HepG2 (cell line): ENCODE measurements around the gene LIFR. TPM values are rescaled to one million over a fixed set of nuclear protein-coding genes. Genes with fewer than 3 reads are reported as not detected.

Experiments used
- ATAC-seq: fragments of 200-7000 bp; cut with Tn5 transposase; 3 replicates; pipeline ENCODE4 v1.9.1; 2020; ENCODE audit warnings: mild to moderate bottlenecking, moderate library complexity
- BruUV-seq: library from RNA; stranded (reverse); fragments of 400-500 nt; replicated peaks from 2 replicates; lab custom pipeline; 2021; lab: Mats Ljungman, UMichigan
- CTCF ChIA-PET: fragments of 300-600 bp; formaldehyde crosslinking; extraction: SDS; loops from one replicate; lab custom pipeline; 2021; ENCODE audit warnings: low total read pairs, inconsistent platforms, low intra/inter-chr PET ratio; lab: Yijun Ruan, JAX
- POLR2A ChIA-PET: fragments of 350-600 bp; sonication (Branson Sonifier 250); formaldehyde crosslinking; loops from one replicate; lab custom pipeline; 2020; ENCODE audit warnings: antibody characterized with exemption, inconsistent platforms; lab: Yijun Ruan, JAX
- DNase-seq: peaks from one replicate; pipeline ENCODE4 v3.0.0-alpha.2; 2015; ENCODE audit warnings: low spot score
- FAIRE-seq: peaks from 3 replicates; lab custom pipeline; 2011; peaks lifted over from hg19 to GRCh38; lab: Jason Lieb, UNC
- H2AFZ ChIP-seq: one replicate; pipeline ENCODE4 v1.6.1; 2011; ENCODE audit warnings: low read length, inconsistent platforms
- H3K27ac ChIP-seq: fragments of 300-600 bp; 3 replicates; pipeline ENCODE4 v1.8.0; 2011; ENCODE audit warnings: mixed run types, mild to moderate bottlenecking, mixed read lengths, low read length, inconsistent platforms; ENCODE audit not compliant: insufficient read depth; ENCODE audit errors: extremely low read length
- H3K27me3 ChIP-seq, 2 experiments: fragments of 200-600 bp in 1 of 2; 2 replicates in 1 of 2; 3 replicates in 1 of 2; pipeline versions ENCODE4 v1.6.0 to v1.8.0; 2011; ENCODE audit warnings: low read length in 2 of 2, mild to moderate bottlenecking in 2 of 2, moderate library complexity in 2 of 2, inconsistent platforms in 1 of 2; ENCODE audit not compliant: insufficient read depth in 2 of 2, control insufficient read depth in 1 of 2
- H3K36me3 ChIP-seq, 2 experiments: fragments of 200-600 bp in 1 of 2; replicated peaks in 1 of 2; 2 replicates in 1 of 2; 3 replicates in 1 of 2; pipeline versions ENCODE4 v1.5.1 to v1.8.0; 2011; ENCODE audit warnings: low read length in 2 of 2, inconsistent platforms in 1 of 2; ENCODE audit not compliant: insufficient read depth in 2 of 2, control insufficient read depth in 1 of 2
- H3K4me1 ChIP-seq: 2 replicates; pipeline ENCODE4 v1.5.1; 2012; ENCODE audit warnings: low read length, inconsistent platforms; ENCODE audit not compliant: insufficient read depth
- H3K4me2 ChIP-seq: 2 replicates; pipeline ENCODE4 v1.6.0; 2011; ENCODE audit warnings: low read depth, low read length, inconsistent platforms
- H3K4me3 ChIP-seq, 3 experiments: fragments of 200-600 bp in 1 of 3; sonication (generic), shearing (Covaris generic) in 1 of 3; replicated peaks in 1 of 3; 2 replicates each; pipeline ENCODE4 v1.5.1; 2011 to 2016; ENCODE audit warnings: low read length in 3 of 3, inconsistent platforms in 2 of 3, low read depth in 2 of 3, mild to moderate bottlenecking in 2 of 3, control low read depth in 1 of 3, mixed read lengths in 1 of 3; ENCODE audit not compliant: insufficient read depth in 1 of 3
- H3K79me2 ChIP-seq: one replicate; pipeline ENCODE4 v1.6.1; 2011; ENCODE audit warnings: low read length, inconsistent platforms; ENCODE audit not compliant: insufficient read depth
- H3K9ac ChIP-seq: 2 replicates; pipeline ENCODE4 v1.6.0; 2011; ENCODE audit warnings: mild to moderate bottlenecking, low read depth, low read length, inconsistent platforms; ENCODE audit not compliant: insufficient read depth
- H3K9me3 ChIP-seq: 2 replicates; pipeline ENCODE4 v1.5.1; 2012; ENCODE audit warnings: mild to moderate bottlenecking, low read length
- H4K20me1 ChIP-seq: 2 replicates; pipeline ENCODE4 v1.6.0; 2011; ENCODE audit warnings: inconsistent platforms, mild to moderate bottlenecking, low read length, moderate library complexity; ENCODE audit not compliant: insufficient read depth
- CBFB ChIP-seq: sonication (generic); formaldehyde crosslinking; IDR thresholded peaks from 2 replicates; pipeline ENCODE4 v1.4.0; 2020; ENCODE audit warnings: missing genetic modification reagents
- NCOA5 ChIP-seq: sonication (generic); formaldehyde crosslinking; IDR thresholded peaks from 2 replicates; pipeline ENCODE4 v1.4.0; 2020; ENCODE audit warnings: missing genetic modification reagents
- ZNF232 ChIP-seq: sonication (generic); formaldehyde crosslinking; IDR thresholded peaks from 2 replicates; pipeline ENCODE4 v1.4.0; 2020; ENCODE audit warnings: missing genetic modification reagents, borderline replicate concordance
- ZNF383 ChIP-seq: sonication (generic); formaldehyde crosslinking; IDR thresholded peaks from 2 replicates; pipeline ENCODE4 v1.4.0; 2020; ENCODE audit warnings: missing genetic modification reagents, mild to moderate bottlenecking, borderline replicate concordance
- ZNF432 ChIP-seq: sonication (generic); formaldehyde crosslinking; IDR thresholded peaks from 2 replicates; pipeline ENCODE4 v1.5.0; 2020; ENCODE audit warnings: missing genetic modification reagents, mild to moderate bottlenecking, borderline replicate concordance
- ZNF558 ChIP-seq: sonication (generic); formaldehyde crosslinking; IDR thresholded peaks from 2 replicates; pipeline ENCODE4 v1.9.0; 2022; ENCODE audit warnings: mild to moderate bottlenecking, missing genetic modification reagents, borderline replicate concordance
- ZNF567 ChIP-seq: sonication (generic); formaldehyde crosslinking; IDR thresholded peaks from 2 replicates; pipeline ENCODE4 v1.8.1; 2023; ENCODE audit warnings: mild to moderate bottlenecking, missing genetic modification reagents, borderline replicate concordance
- ZNF75D ChIP-seq: sonication (generic); formaldehyde crosslinking; IDR thresholded peaks from 2 replicates; pipeline ENCODE4 v1.8.1; 2023; ENCODE audit warnings: missing genetic modification reagents, mild to moderate bottlenecking, borderline replicate concordance
- WGBS: methylation state at CpG from one replicate; pipeline ENCODE4 v1.1.6; 2017; ENCODE audit warnings: low lambda C conversion rate; 5-methylcytosine and 5-hydroxymethylcytosine counted together
- in situ Hi-C: cut with HindIII; loops from 2 replicates; pipeline ENCODE4 v1.10.0; 2017; ENCODE audit warnings: low pct_unique_long_range_greater_than_20kb; ENCODE audit not compliant: extremely low pct_ligation_motif_present
- intact Hi-C: fragments of 100-400 bp; cut with micrococcal nuclease; formaldehyde crosslinking; loops from one replicate; pipeline ENCODE4 v1.10.0; 2022; ENCODE audit not compliant: unreplicated experiment
- polyA plus RNA-seq, 8 experiments: library from polyadenylated mRNA; depleted of rRNA in 3 of 8; stranded (reverse) in 7 of 8; unstranded in 1 of 8; fragments of >200 nt; fragmentation: Illumina TruSeq in 4 of 8; extraction: Trizol in 4 of 8; gene quantifications; 2 replicates each; pipeline versions ENCODE4 v1.2.1 to v1.2.3, GENCODE V29; 2011 to 2016; ENCODE audit warnings: low read depth in 4 of 8, missing spikeins in 1 of 8, mixed read lengths in 1 of 8; ENCODE audit not compliant: insufficient read depth in 1 of 8
- total RNA-seq, 5 experiments: library from RNA; depleted of rRNA; stranded (reverse); fragments of >200 nt; fragmentation: Illumina TruSeq; extraction: Trizol; gene quantifications; 2 replicates each; pipeline ENCODE4 v1.2.3, GENCODE V29; 2016; ENCODE audit warnings: low read depth in 1 of 5
- TF ChIP-seq, protein P1 (sequence below): sonication (generic); formaldehyde crosslinking; IDR thresholded peaks from 2 replicates; pipeline ENCODE4 v1.8.0; 2022; ENCODE audit warnings: mild to moderate bottlenecking, missing genetic modification reagents
- TF ChIP-seq, protein P2 (sequence below): sonication (generic); formaldehyde crosslinking; IDR thresholded peaks from 2 replicates; pipeline ENCODE4 v1.4.0; 2020; ENCODE audit warnings: missing genetic modification reagents, borderline replicate concordance
- TF ChIP-seq, protein P3 (sequence below): sonication (generic); formaldehyde crosslinking; IDR thresholded peaks from 2 replicates; pipeline ENCODE4 v1.4.0; 2020; ENCODE audit warnings: mild to moderate bottlenecking, low read depth, missing genetic modification reagents
- TF ChIP-seq, protein P4 (sequence below): sonication (generic); formaldehyde crosslinking; IDR thresholded peaks from 2 replicates; pipeline ENCODE4 v1.5.0; 2020; ENCODE audit warnings: missing genetic modification reagents, mild to moderate bottlenecking, borderline replicate concordance
- TF ChIP-seq, protein P5 (sequence below): sonication (generic); formaldehyde crosslinking; IDR thresholded peaks from 2 replicates; pipeline ENCODE4 v1.5.1; 2020; ENCODE audit warnings: missing genetic modification reagents, mild to moderate bottlenecking, borderline replicate concordance
- TF ChIP-seq, protein P6 (sequence below): sonication (generic); formaldehyde crosslinking; IDR thresholded peaks from 2 replicates; pipeline ENCODE4 v1.4.0; 2020; ENCODE audit warnings: missing genetic modification reagents

The LIFR gene
- total and polyA plus RNA-seq, 2 of the 13 experiments (the other 11 are each of a cell fraction or from before 2014, with no cell fraction given), result 6.3 to 25.2 TPM

DNA sequence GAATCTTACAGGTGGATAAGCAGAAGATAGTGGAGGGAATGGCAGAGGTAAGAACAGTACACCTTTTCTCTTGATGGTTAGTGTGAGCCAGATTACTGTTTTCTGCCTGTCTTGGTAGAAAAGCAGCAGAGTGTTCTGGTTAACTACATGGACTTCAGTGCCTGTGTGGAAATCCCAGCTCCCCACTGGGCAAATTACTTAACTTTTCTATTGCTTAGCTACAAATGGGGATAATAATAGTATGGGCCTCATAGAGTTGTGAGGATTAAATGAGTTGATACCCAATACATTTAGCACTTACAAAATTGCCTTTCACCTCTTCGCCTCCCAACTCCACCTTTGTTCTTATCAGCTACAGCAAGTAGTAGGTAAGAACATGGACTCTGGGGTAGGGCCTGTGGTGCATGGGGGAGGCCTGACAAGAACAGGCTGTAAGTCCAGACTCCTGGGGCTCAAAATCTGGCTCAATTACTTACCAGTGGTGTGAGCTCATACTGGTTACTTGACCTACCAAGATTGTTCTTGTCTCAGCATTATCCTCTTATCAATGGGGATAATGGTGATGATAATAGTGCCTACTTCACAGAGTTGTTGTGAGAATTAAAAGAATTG, 125.1 kb downstream of the LIFR start:
- 11% methylated on average over 1 of the region's 1 CpG for WGBS
- H3K27me3 ChIP-seq, result peaks cover 0 to 12% of the 10 kb centered on the region in 2 experiments; a peak in 2 of 5 replicates
- CTCF ChIA-PET, result no interaction called here
- no peaks in the 10 kb centered on the region for H3K79me2 ChIP-seq
- H3K36me3 ChIP-seq, result no peaks in the 10 kb centered on the region
- POLR2A ChIA-PET, result no interaction called here
- BruUV-seq, result no TSS peak
- H3K4me2 ChIP-seq, result no peak overlapping the region
- no peak for ATAC-seq
- intact Hi-C loops (no loop called here), in situ Hi-C loops (no loop called here)
- no peaks in the 10 kb centered on the region for H4K20me1 ChIP-seq
- no peak overlapping the region for H3K4me3 ChIP-seq
- 0 out of 2 replicates have a peak, but pooled peaks cover 3% of the 10 kb centered on the region for H3K4me1 ChIP-seq
- H2AFZ ChIP-seq, result no peak overlapping the region
- H3K27ac ChIP-seq, result no peak overlapping the region
- H3K9me3 ChIP-seq, result no peaks in the 10 kb centered on the region
- no peak overlapping the region for H3K9ac ChIP-seq
- no peak for DNase-seq
- FAIRE-seq, result no peak
- TF ChIP-seq, protein P1, sequence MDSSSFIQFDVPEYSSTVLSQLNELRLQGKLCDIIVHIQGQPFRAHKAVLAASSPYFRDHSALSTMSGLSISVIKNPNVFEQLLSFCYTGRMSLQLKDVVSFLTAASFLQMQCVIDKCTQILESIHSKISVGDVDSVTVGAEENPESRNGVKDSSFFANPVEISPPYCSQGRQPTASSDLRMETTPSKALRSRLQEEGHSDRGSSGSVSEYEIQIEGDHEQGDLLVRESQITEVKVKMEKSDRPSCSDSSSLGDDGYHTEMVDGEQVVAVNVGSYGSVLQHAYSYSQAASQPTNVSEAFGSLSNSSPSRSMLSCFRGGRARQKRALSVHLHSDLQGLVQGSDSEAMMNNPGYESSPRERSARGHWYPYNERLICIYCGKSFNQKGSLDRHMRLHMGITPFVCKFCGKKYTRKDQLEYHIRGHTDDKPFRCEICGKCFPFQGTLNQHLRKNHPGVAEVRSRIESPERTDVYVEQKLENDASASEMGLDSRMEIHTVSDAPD (CRISPR knock-in tag), result no peak
- TF ChIP-seq, protein P2, sequence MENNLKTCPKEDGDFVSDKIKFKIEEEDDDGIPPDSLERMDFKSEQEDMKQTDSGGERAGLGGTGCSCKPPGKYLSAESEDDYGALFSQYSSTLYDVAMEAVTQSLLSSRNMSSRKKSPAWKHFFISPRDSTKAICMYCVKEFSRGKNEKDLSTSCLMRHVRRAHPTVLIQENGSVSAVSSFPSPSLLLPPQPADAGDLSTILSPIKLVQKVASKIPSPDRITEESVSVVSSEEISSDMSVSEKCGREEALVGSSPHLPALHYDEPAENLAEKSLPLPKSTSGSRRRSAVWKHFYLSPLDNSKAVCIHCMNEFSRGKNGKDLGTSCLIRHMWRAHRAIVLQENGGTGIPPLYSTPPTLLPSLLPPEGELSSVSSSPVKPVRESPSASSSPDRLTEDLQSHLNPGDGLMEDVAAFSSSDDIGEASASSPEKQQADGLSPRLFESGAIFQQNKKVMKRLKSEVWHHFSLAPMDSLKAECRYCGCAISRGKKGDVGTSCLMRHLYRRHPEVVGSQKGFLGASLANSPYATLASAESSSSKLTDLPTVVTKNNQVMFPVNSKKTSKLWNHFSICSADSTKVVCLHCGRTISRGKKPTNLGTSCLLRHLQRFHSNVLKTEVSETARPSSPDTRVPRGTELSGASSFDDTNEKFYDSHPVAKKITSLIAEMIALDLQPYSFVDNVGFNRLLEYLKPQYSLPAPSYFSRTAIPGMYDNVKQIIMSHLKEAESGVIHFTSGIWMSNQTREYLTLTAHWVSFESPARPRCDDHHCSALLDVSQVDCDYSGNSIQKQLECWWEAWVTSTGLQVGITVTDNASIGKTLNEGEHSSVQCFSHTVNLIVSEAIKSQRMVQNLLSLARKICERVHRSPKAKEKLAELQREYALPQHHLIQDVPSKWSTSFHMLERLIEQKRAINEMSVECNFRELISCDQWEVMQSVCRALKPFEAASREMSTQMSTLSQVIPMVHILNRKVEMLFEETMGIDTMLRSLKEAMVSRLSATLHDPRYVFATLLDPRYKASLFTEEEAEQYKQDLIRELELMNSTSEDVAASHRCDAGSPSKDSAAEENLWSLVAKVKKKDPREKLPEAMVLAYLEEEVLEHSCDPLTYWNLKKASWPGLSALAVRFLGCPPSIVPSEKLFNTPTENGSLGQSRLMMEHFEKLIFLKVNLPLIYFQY (CRISPR knock-in tag), result no peak
- TF ChIP-seq, protein P3, sequence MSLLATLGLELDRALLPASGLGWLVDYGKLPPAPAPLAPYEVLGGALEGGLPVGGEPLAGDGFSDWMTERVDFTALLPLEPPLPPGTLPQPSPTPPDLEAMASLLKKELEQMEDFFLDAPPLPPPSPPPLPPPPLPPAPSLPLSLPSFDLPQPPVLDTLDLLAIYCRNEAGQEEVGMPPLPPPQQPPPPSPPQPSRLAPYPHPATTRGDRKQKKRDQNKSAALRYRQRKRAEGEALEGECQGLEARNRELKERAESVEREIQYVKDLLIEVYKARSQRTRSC, result no peak
- TF ChIP-seq ZNF432 (no peak), NCOA5 (CRISPR knock-in tag) (no peak), ZNF567 (CRISPR knock-in tag) (no peak), ZNF75D (CRISPR knock-in tag) (no peak), ZNF383 (CRISPR knock-in tag) (no peak), ZNF558 (CRISPR knock-in tag) (no peak), CBFB (no peak), ZNF232 (CRISPR knock-in tag) (no peak)
- TF ChIP-seq, protein P4, sequence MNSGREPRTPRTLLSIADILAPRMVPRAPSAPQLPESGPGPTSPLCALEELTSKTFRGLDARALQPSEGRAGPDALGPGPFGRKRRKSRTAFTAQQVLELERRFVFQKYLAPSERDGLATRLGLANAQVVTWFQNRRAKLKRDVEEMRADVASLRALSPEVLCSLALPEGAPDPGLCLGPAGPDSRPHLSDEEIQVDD (CRISPR knock-in tag), result no peak
- TF ChIP-seq, protein P5, sequence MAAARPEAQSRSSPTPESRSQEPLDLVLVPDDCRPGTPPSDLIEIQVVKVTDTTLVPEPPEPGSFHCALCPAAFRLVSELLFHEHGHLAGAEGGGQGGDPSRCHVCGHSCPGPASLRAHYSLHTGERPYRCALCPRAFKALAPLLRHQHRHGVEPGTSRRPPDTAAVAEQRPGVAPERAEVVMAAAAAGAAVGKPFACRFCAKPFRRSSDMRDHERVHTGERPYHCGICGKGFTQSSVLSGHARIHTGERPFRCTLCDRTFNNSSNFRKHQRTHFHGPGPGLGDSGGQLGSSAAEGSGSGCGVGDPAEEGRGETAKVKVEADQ, result no peak
- TF ChIP-seq, protein P6, sequence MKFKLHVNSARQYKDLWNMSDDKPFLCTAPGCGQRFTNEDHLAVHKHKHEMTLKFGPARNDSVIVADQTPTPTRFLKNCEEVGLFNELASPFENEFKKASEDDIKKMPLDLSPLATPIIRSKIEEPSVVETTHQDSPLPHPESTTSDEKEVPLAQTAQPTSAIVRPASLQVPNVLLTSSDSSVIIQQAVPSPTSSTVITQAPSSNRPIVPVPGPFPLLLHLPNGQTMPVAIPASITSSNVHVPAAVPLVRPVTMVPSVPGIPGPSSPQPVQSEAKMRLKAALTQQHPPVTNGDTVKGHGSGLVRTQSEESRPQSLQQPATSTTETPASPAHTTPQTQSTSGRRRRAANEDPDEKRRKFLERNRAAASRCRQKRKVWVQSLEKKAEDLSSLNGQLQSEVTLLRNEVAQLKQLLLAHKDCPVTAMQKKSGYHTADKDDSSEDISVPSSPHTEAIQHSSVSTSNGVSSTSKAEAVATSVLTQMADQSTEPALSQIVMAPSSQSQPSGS, result no peak
